ENCODE results near the gene HIPK4.

GRCh38 chr19:40396886-40397567 is 7.0 kb upstream of the HIPK4 start:
- TF ChIP-seq CTCF (IDR thresholded peaks at IDR 0.05), result no peak
- TF ChIP-seq POLR2A (IDR thresholded peaks at IDR 0.05), result no peak
